Neural cell (in vitro differentiated cells): Measurements from ENCODE around the gene ANKRD63. TPM values are rescaled to one million over a fixed set of nuclear protein-coding genes. Genes with fewer than 3 reads are reported as not detected.

Experiments used
- H2AFZ ChIP-seq: fragments of 200-600, 300-800 bp; sonication (generic), shearing (Covaris generic); 2 replicates; pipeline ENCODE4 v1.6.0; 2014; ENCODE audit warnings: low read depth, mild to moderate bottlenecking, antibody characterized with exemption, low read length, moderate library complexity
- H3F3A ChIP-seq: fragments of 200-600 bp; shearing (Covaris generic); 2 replicates; pipeline ENCODE4 v1.6.1; 2016; ENCODE audit warnings: mild to moderate bottlenecking, moderate library complexity, mixed read lengths, antibody characterized with exemption, low read length; ENCODE audit not compliant: insufficient read depth, poor library complexity, severe bottlenecking
- H3K27ac ChIP-seq: fragments of 200-600, 300-800 bp; sonication (generic), shearing (Covaris generic); 2 replicates; pipeline ENCODE4 v1.5.1; 2014; ENCODE audit warnings: mild to moderate bottlenecking, low read length, moderate library complexity
- H3K27me3 ChIP-seq: fragments of 300-800, 200-600 bp; sonication (generic), shearing (Covaris generic); 2 replicates; pipeline ENCODE4 v1.6.0; 2014; ENCODE audit warnings: mild to moderate bottlenecking, low read depth, low read length, moderate library complexity; ENCODE audit not compliant: insufficient read depth
- H3K36me3 ChIP-seq: fragments of 300-800, 200-600 bp; sonication (generic), shearing (Covaris generic); 2 replicates; pipeline ENCODE4 v1.5.1; 2014; ENCODE audit warnings: mild to moderate bottlenecking, antibody characterized with exemption, low read length, moderate library complexity; ENCODE audit not compliant: insufficient read depth
- H3K4me2 ChIP-seq: fragments of 300-800, 200-600 bp; sonication (generic), shearing (Covaris generic); 2 replicates; pipeline ENCODE4 v1.6.0; 2014; ENCODE audit warnings: mild to moderate bottlenecking, low read length
- H3K4me3 ChIP-seq: fragments of 300-800, 200-600 bp; sonication (generic), shearing (Covaris generic); 2 replicates; pipeline ENCODE4 v1.5.1; 2014; ENCODE audit warnings: mild to moderate bottlenecking, low read length, moderate library complexity
- H3K79me2 ChIP-seq: fragments of 200-600 bp; shearing (Covaris generic); replicated peaks from 2 replicates; pipeline ENCODE4 v1.6.0; 2014; ENCODE audit warnings: mild to moderate bottlenecking, low read length, moderate library complexity; ENCODE audit not compliant: insufficient read depth
- H3K9ac ChIP-seq: fragments of 300-800, 200-600 bp; sonication (generic), shearing (Covaris generic); 2 replicates; pipeline ENCODE4 v1.6.1; 2016; ENCODE audit warnings: mild to moderate bottlenecking, low read length, mixed read lengths
- H3K9me2 ChIP-seq: fragments of 200-600 bp; shearing (Covaris generic); 2 replicates; pipeline ENCODE4 v1.6.1; 2016; ENCODE audit warnings: mild to moderate bottlenecking, low read length, mixed read lengths; ENCODE audit not compliant: insufficient read depth
- H3K9me3 ChIP-seq: fragments of 200-600, 300-800 bp; sonication (generic), shearing (Covaris generic); 2 replicates; pipeline ENCODE4 v1.6.1; 2016; ENCODE audit warnings: mild to moderate bottlenecking, mixed run types, low read length, moderate library complexity, mixed read lengths
- H4K20me1 ChIP-seq: fragments of 200-600 bp; shearing (Covaris generic); 2 replicates; pipeline ENCODE4 v1.6.1; 2016; ENCODE audit warnings: mild to moderate bottlenecking, mixed run types; ENCODE audit not compliant: insufficient read depth
- EP300 ChIP-seq: fragments of 450-650 bp; conservative IDR thresholded peaks from 2 replicates; pipeline ENCODE4 v1.6.1; 2014; ENCODE audit warnings: antibody characterized with exemption, mild to moderate bottlenecking, moderate library complexity; ENCODE audit not compliant: poor library complexity, severe bottlenecking
- EZH2 ChIP-seq: fragments of 200-600, 300-800 bp; shearing (Covaris generic), sonication (generic); IDR thresholded peaks from 2 replicates; pipeline ENCODE4 v1.6.1; 2014; ENCODE audit warnings: antibody characterized with exemption, low read length, borderline replicate concordance, mild to moderate bottlenecking; ENCODE audit not compliant: insufficient read depth, poor library complexity, severe bottlenecking
- MXI1 ChIP-seq: fragments of 450-650 bp; conservative IDR thresholded peaks from 2 replicates; pipeline ENCODE4 v1.6.1; 2014; ENCODE audit warnings: antibody characterized with exemption, mild to moderate bottlenecking; ENCODE audit not compliant: poor library complexity, severe bottlenecking
- POLR2AphosphoS5 ChIP-seq: IDR thresholded peaks from 2 replicates; pipeline ENCODE4 v1.6.1; 2012
- RAD21 ChIP-seq: fragments of 450-650 bp; conservative IDR thresholded peaks from 2 replicates; pipeline ENCODE4 v1.6.1; 2014; ENCODE audit warnings: antibody characterized with exemption, mild to moderate bottlenecking, moderate library complexity
- SMC3 ChIP-seq: fragments of 450-650 bp; conservative IDR thresholded peaks from 2 replicates; pipeline ENCODE4 v1.6.1; 2014; ENCODE audit warnings: antibody characterized with exemption, mild to moderate bottlenecking, moderate library complexity; ENCODE audit not compliant: poor library complexity
- TAF1 ChIP-seq: IDR thresholded peaks from 2 replicates; pipeline ENCODE4 v1.6.1; 2012; ENCODE audit warnings: low read depth
- polyA plus RNA-seq: library from polyadenylated mRNA; depleted of rRNA; stranded (reverse); fragments of >200 nt; gene quantifications from 2 replicates; pipeline ENCODE4 v1.2.3, GENCODE V29; 2014
- TF ChIP-seq, protein P1 (sequence below): fragments of 450-650 bp; IDR thresholded peaks from 2 replicates; pipeline ENCODE4 v1.5.1; 2014; ENCODE audit warnings: antibody characterized with exemption, mild to moderate bottlenecking, moderate library complexity; ENCODE audit not compliant: poor library complexity, severe bottlenecking
- TF ChIP-seq, protein P2 (sequence below): IDR thresholded peaks from 2 replicates; pipeline ENCODE4 v1.6.1; 2012; ENCODE audit warnings: borderline replicate concordance

The ANKRD63 gene
- polyA plus RNA-seq, 1 donor from 2014 or later = 2.1 TPM

DNA sequence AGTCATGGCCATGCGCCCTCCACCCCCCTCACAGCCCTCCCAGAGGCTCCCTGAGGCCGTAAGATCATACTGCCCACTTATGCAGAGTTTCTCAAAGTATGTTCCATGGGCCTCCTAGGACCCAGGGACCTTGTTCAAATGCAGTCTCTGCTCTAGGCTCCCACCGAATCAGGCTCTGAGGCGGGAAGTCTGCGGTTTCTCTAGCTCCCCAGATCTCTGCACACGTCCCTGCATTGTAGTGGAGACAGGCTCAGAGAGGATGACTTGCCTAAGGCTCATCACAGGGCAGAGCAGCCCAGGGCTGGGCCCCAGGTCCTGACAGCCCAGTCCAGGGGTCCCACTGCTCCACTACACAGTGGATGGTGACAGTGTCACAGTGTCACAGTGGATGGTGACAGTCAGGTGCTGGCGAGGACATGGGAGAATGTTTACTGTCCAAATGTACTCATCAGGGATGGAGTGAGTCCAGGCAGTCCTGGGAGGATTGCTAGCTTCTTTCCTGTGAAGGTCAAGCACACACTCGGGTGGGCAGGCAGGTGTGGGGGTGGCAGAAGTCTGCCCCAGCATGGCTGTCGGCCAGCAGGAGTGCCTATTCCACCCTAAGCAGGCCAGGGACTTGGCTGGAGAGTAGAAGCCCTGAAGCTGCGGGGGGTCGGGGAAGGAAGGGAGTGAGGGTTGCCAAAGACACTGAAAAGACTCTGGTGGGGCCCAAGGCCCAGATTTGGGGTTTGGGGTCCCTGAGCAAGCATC lies 12.4 kb downstream of the ANKRD63 start:
- no peak overlapping the region for H3K4me2 ChIP-seq
- TF ChIP-seq EP300 (no peak), MXI1 (no peak), EZH2 (no peak), POLR2AphosphoS5 (no peak), TAF1 (no peak), SMC3 (no peak), RAD21 (no peak)
- TF ChIP-seq, protein P1, sequence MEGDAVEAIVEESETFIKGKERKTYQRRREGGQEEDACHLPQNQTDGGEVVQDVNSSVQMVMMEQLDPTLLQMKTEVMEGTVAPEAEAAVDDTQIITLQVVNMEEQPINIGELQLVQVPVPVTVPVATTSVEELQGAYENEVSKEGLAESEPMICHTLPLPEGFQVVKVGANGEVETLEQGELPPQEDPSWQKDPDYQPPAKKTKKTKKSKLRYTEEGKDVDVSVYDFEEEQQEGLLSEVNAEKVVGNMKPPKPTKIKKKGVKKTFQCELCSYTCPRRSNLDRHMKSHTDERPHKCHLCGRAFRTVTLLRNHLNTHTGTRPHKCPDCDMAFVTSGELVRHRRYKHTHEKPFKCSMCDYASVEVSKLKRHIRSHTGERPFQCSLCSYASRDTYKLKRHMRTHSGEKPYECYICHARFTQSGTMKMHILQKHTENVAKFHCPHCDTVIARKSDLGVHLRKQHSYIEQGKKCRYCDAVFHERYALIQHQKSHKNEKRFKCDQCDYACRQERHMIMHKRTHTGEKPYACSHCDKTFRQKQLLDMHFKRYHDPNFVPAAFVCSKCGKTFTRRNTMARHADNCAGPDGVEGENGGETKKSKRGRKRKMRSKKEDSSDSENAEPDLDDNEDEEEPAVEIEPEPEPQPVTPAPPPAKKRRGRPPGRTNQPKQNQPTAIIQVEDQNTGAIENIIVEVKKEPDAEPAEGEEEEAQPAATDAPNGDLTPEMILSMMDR = no peak
- TF ChIP-seq, protein P2, sequence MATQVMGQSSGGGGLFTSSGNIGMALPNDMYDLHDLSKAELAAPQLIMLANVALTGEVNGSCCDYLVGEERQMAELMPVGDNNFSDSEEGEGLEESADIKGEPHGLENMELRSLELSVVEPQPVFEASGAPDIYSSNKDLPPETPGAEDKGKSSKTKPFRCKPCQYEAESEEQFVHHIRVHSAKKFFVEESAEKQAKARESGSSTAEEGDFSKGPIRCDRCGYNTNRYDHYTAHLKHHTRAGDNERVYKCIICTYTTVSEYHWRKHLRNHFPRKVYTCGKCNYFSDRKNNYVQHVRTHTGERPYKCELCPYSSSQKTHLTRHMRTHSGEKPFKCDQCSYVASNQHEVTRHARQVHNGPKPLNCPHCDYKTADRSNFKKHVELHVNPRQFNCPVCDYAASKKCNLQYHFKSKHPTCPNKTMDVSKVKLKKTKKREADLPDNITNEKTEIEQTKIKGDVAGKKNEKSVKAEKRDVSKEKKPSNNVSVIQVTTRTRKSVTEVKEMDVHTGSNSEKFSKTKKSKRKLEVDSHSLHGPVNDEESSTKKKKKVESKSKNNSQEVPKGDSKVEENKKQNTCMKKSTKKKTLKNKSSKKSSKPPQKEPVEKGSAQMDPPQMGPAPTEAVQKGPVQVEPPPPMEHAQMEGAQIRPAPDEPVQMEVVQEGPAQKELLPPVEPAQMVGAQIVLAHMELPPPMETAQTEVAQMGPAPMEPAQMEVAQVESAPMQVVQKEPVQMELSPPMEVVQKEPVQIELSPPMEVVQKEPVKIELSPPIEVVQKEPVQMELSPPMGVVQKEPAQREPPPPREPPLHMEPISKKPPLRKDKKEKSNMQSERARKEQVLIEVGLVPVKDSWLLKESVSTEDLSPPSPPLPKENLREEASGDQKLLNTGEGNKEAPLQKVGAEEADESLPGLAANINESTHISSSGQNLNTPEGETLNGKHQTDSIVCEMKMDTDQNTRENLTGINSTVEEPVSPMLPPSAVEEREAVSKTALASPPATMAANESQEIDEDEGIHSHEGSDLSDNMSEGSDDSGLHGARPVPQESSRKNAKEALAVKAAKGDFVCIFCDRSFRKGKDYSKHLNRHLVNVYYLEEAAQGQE = no peak
- no peaks in the 10 kb centered on the region for H3K36me3 ChIP-seq
- H3K9me3 ChIP-seq = no peaks in the 10 kb centered on the region
- no peaks in the 10 kb centered on the region for H3K9me2 ChIP-seq
- no peaks in the 10 kb centered on the region for H4K20me1 ChIP-seq
- no peak overlapping the region for H3K9ac ChIP-seq
- H3K4me3 ChIP-seq = no peak overlapping the region
- H3K79me2 ChIP-seq = no peaks in the 10 kb centered on the region
- H3K27me3 ChIP-seq = no peaks in the 10 kb centered on the region
- H2AFZ ChIP-seq = no peak overlapping the region
- H3F3A ChIP-seq = no peaks in the 10 kb centered on the region
- H3K27ac ChIP-seq = no peak overlapping the region

DNA sequence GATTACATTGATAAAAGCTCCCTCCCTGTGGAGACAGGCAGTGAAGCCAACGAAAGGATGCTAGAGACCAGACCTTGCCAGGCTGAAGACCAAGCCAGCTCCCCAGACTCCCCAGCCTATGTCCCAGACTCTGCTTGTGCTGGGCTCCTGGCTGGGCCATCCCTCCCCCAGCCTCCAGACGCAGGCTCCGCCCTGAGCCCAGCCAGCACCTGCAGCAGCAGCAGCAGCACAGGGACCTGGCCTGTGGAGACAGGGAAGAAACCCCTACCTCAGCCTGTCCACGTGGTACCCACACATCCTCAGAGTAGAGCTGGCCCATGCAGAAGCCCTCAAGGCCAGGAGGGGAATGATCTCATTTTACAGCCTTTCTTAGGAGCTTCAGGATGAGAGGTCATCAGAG lies 13.3 kb downstream of the ANKRD63 start:
- no peak overlapping the region for H3K27ac ChIP-seq
- no peak overlapping the region for H3K9ac ChIP-seq
- no peak overlapping the region for H3K4me3 ChIP-seq
- H3K9me3 ChIP-seq = no peaks in the 10 kb centered on the region
- H3F3A ChIP-seq = no peaks in the 10 kb centered on the region
- H3K9me2 ChIP-seq = no peaks in the 10 kb centered on the region
- H3K4me2 ChIP-seq = no peak overlapping the region
- no peaks in the 10 kb centered on the region for H3K79me2 ChIP-seq
- H3K27me3 ChIP-seq = no peaks in the 10 kb centered on the region
- no peaks in the 10 kb centered on the region for H3K36me3 ChIP-seq
- no peak overlapping the region for H2AFZ ChIP-seq
- no peaks in the 10 kb centered on the region for H4K20me1 ChIP-seq
- TF ChIP-seq, protein P2 = no peak
- TF ChIP-seq RAD21 = no peak
- TF ChIP-seq, protein P1 = no peak
- no peak for TF ChIP-seq EP300
- TF ChIP-seq SMC3 = no peak
- TF ChIP-seq EZH2 = no peak
- no peak for TF ChIP-seq POLR2AphosphoS5
- no peak for TF ChIP-seq TAF1
- TF ChIP-seq MXI1 = no peak
